Neural cell (in vitro differentiated cells): Measurements from ENCODE around the gene C1orf226. TPM values are rescaled to one million over a fixed set of nuclear protein-coding genes. Genes with fewer than 3 reads are reported as not detected.

ENCODE experiments used
- H2AFZ ChIP-seq: fragments of 200-600, 300-800 bp; sonication (generic), shearing (Covaris generic); 2 replicates; pipeline ENCODE4 v1.6.0; 2014; ENCODE audit warnings: low read depth, mild to moderate bottlenecking, antibody characterized with exemption, low read length, moderate library complexity
- H3F3A ChIP-seq: fragments of 200-600 bp; shearing (Covaris generic); 2 replicates; pipeline ENCODE4 v1.6.1; 2016; ENCODE audit warnings: mild to moderate bottlenecking, moderate library complexity, mixed read lengths, antibody characterized with exemption, low read length; ENCODE audit not compliant: insufficient read depth, poor library complexity, severe bottlenecking
- H3K27ac ChIP-seq: fragments of 200-600, 300-800 bp; sonication (generic), shearing (Covaris generic); 2 replicates; pipeline ENCODE4 v1.5.1; 2014; ENCODE audit warnings: mild to moderate bottlenecking, low read length, moderate library complexity
- H3K27me3 ChIP-seq: fragments of 300-800, 200-600 bp; sonication (generic), shearing (Covaris generic); 2 replicates; pipeline ENCODE4 v1.6.0; 2014; ENCODE audit warnings: mild to moderate bottlenecking, low read depth, low read length, moderate library complexity; ENCODE audit not compliant: insufficient read depth
- H3K36me3 ChIP-seq: fragments of 300-800, 200-600 bp; sonication (generic), shearing (Covaris generic); 2 replicates; pipeline ENCODE4 v1.5.1; 2014; ENCODE audit warnings: mild to moderate bottlenecking, antibody characterized with exemption, low read length, moderate library complexity; ENCODE audit not compliant: insufficient read depth
- H3K4me2 ChIP-seq: fragments of 300-800, 200-600 bp; sonication (generic), shearing (Covaris generic); 2 replicates; pipeline ENCODE4 v1.6.0; 2014; ENCODE audit warnings: mild to moderate bottlenecking, low read length
- H3K4me3 ChIP-seq: fragments of 300-800, 200-600 bp; sonication (generic), shearing (Covaris generic); 2 replicates; pipeline ENCODE4 v1.5.1; 2014; ENCODE audit warnings: mild to moderate bottlenecking, low read length, moderate library complexity
- H3K79me2 ChIP-seq: fragments of 200-600 bp; shearing (Covaris generic); replicated peaks from 2 replicates; pipeline ENCODE4 v1.6.0; 2014; ENCODE audit warnings: mild to moderate bottlenecking, low read length, moderate library complexity; ENCODE audit not compliant: insufficient read depth
- H3K9ac ChIP-seq: fragments of 300-800, 200-600 bp; sonication (generic), shearing (Covaris generic); 2 replicates; pipeline ENCODE4 v1.6.1; 2016; ENCODE audit warnings: mild to moderate bottlenecking, low read length, mixed read lengths
- H3K9me2 ChIP-seq: fragments of 200-600 bp; shearing (Covaris generic); 2 replicates; pipeline ENCODE4 v1.6.1; 2016; ENCODE audit warnings: mild to moderate bottlenecking, low read length, mixed read lengths; ENCODE audit not compliant: insufficient read depth
- H3K9me3 ChIP-seq: fragments of 200-600, 300-800 bp; sonication (generic), shearing (Covaris generic); 2 replicates; pipeline ENCODE4 v1.6.1; 2016; ENCODE audit warnings: mild to moderate bottlenecking, mixed run types, low read length, moderate library complexity, mixed read lengths
- H4K20me1 ChIP-seq: fragments of 200-600 bp; shearing (Covaris generic); 2 replicates; pipeline ENCODE4 v1.6.1; 2016; ENCODE audit warnings: mild to moderate bottlenecking, mixed run types; ENCODE audit not compliant: insufficient read depth
- EP300 ChIP-seq: fragments of 450-650 bp; conservative IDR thresholded peaks from 2 replicates; pipeline ENCODE4 v1.6.1; 2014; ENCODE audit warnings: antibody characterized with exemption, mild to moderate bottlenecking, moderate library complexity; ENCODE audit not compliant: poor library complexity, severe bottlenecking
- EZH2 ChIP-seq: fragments of 200-600, 300-800 bp; shearing (Covaris generic), sonication (generic); IDR thresholded peaks from 2 replicates; pipeline ENCODE4 v1.6.1; 2014; ENCODE audit warnings: antibody characterized with exemption, low read length, borderline replicate concordance, mild to moderate bottlenecking; ENCODE audit not compliant: insufficient read depth, poor library complexity, severe bottlenecking
- MXI1 ChIP-seq: fragments of 450-650 bp; conservative IDR thresholded peaks from 2 replicates; pipeline ENCODE4 v1.6.1; 2014; ENCODE audit warnings: antibody characterized with exemption, mild to moderate bottlenecking; ENCODE audit not compliant: poor library complexity, severe bottlenecking
- POLR2AphosphoS5 ChIP-seq: IDR thresholded peaks from 2 replicates; pipeline ENCODE4 v1.6.1; 2012
- RAD21 ChIP-seq: fragments of 450-650 bp; conservative IDR thresholded peaks from 2 replicates; pipeline ENCODE4 v1.6.1; 2014; ENCODE audit warnings: antibody characterized with exemption, mild to moderate bottlenecking, moderate library complexity
- SMC3 ChIP-seq: fragments of 450-650 bp; conservative IDR thresholded peaks from 2 replicates; pipeline ENCODE4 v1.6.1; 2014; ENCODE audit warnings: antibody characterized with exemption, mild to moderate bottlenecking, moderate library complexity; ENCODE audit not compliant: poor library complexity
- TAF1 ChIP-seq: IDR thresholded peaks from 2 replicates; pipeline ENCODE4 v1.6.1; 2012; ENCODE audit warnings: low read depth
- polyA plus RNA-seq: library from polyadenylated mRNA; depleted of rRNA; stranded (reverse); fragments of >200 nt; gene quantifications from 2 replicates; pipeline ENCODE4 v1.2.3, GENCODE V29; 2014
- TF ChIP-seq, protein P1 (sequence below): IDR thresholded peaks from 2 replicates; pipeline ENCODE4 v1.6.1; 2012; ENCODE audit warnings: borderline replicate concordance
- TF ChIP-seq, protein P2 (sequence below): fragments of 450-650 bp; IDR thresholded peaks from 2 replicates; pipeline ENCODE4 v1.5.1; 2014; ENCODE audit warnings: antibody characterized with exemption, mild to moderate bottlenecking, moderate library complexity; ENCODE audit not compliant: poor library complexity, severe bottlenecking

The C1orf226 gene
- polyA plus RNA-seq, 1 donor from 2014 or later: 6.7 TPM

DNA sequence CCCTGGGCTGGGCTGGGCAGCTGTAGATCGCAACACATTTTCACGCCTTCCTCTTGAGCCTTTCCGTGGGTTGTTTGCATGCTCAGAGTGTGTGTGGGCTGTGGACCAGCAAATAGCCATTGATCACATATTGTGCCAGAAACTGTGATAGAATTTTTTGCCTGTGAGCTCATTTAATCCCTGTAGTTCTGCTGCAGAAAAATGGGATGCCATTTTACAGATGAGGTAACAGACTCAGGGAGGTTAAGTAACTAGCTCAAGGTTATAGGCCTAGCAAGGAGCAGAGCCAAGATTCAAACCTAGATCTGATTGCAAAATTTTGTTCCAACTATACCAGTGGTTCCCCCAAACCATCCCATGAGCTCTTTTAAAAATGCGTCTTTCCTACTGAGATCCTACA lies 15.4 kb upstream of the C1orf226 start:
- H3K79me2 ChIP-seq: no peaks in the 10 kb centered on the region
- H3K4me2 ChIP-seq: no peak overlapping the region
- no peak overlapping the region for H3K27ac ChIP-seq
- H3K9me3 ChIP-seq: no peaks in the 10 kb centered on the region
- no peak overlapping the region for H3K9ac ChIP-seq
- H2AFZ ChIP-seq: no peak overlapping the region
- no peaks in the 10 kb centered on the region for H3K9me2 ChIP-seq
- H3K36me3 ChIP-seq: no peaks in the 10 kb centered on the region
- H3K27me3 ChIP-seq: no peaks in the 10 kb centered on the region
- TF ChIP-seq, protein P1, sequence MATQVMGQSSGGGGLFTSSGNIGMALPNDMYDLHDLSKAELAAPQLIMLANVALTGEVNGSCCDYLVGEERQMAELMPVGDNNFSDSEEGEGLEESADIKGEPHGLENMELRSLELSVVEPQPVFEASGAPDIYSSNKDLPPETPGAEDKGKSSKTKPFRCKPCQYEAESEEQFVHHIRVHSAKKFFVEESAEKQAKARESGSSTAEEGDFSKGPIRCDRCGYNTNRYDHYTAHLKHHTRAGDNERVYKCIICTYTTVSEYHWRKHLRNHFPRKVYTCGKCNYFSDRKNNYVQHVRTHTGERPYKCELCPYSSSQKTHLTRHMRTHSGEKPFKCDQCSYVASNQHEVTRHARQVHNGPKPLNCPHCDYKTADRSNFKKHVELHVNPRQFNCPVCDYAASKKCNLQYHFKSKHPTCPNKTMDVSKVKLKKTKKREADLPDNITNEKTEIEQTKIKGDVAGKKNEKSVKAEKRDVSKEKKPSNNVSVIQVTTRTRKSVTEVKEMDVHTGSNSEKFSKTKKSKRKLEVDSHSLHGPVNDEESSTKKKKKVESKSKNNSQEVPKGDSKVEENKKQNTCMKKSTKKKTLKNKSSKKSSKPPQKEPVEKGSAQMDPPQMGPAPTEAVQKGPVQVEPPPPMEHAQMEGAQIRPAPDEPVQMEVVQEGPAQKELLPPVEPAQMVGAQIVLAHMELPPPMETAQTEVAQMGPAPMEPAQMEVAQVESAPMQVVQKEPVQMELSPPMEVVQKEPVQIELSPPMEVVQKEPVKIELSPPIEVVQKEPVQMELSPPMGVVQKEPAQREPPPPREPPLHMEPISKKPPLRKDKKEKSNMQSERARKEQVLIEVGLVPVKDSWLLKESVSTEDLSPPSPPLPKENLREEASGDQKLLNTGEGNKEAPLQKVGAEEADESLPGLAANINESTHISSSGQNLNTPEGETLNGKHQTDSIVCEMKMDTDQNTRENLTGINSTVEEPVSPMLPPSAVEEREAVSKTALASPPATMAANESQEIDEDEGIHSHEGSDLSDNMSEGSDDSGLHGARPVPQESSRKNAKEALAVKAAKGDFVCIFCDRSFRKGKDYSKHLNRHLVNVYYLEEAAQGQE: no peak
- no peak for TF ChIP-seq SMC3
- no peak for TF ChIP-seq MXI1
- TF ChIP-seq EZH2: no peak
- TF ChIP-seq RAD21: no peak
- TF ChIP-seq, protein P2, sequence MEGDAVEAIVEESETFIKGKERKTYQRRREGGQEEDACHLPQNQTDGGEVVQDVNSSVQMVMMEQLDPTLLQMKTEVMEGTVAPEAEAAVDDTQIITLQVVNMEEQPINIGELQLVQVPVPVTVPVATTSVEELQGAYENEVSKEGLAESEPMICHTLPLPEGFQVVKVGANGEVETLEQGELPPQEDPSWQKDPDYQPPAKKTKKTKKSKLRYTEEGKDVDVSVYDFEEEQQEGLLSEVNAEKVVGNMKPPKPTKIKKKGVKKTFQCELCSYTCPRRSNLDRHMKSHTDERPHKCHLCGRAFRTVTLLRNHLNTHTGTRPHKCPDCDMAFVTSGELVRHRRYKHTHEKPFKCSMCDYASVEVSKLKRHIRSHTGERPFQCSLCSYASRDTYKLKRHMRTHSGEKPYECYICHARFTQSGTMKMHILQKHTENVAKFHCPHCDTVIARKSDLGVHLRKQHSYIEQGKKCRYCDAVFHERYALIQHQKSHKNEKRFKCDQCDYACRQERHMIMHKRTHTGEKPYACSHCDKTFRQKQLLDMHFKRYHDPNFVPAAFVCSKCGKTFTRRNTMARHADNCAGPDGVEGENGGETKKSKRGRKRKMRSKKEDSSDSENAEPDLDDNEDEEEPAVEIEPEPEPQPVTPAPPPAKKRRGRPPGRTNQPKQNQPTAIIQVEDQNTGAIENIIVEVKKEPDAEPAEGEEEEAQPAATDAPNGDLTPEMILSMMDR: no peak
- no peak for TF ChIP-seq POLR2AphosphoS5
- no peak for TF ChIP-seq TAF1
- no peak for TF ChIP-seq EP300
- no peaks in the 10 kb centered on the region for H4K20me1 ChIP-seq
- H3K4me3 ChIP-seq: no peak overlapping the region
- H3F3A ChIP-seq: no peaks in the 10 kb centered on the region

DNA sequence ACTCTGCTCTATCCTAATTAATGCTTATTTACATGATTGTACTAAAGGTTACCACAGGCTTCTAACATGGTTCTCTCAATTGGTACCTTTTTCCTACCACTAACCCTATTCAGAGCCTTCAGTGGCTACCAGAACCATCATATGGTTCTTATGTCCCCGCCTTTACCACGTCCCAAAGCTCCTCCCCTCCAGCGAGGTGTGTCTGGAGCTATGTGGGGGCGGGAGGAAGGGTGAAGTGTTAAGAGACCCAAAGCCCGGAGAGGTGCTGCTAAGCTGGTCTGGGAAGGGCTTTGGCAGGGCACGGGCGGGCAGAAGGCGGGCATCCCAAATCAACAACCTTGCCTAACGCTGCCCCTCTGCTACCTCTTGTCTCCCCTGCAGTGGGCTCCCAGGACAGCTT lies 14.9 kb upstream of the C1orf226 start:
- Histone ChIP-seq H3K9me3 (no peaks in the 10 kb centered on the region), H3K4me2 (no peak overlapping the region), H3K36me3 (no peaks in the 10 kb centered on the region), H3K27me3 (no peaks in the 10 kb centered on the region), H3K79me2 (no peaks in the 10 kb centered on the region), H4K20me1 (no peaks in the 10 kb centered on the region), H3F3A (no peaks in the 10 kb centered on the region), H3K4me3 (no peak overlapping the region), H2AFZ (no peak overlapping the region), H3K9me2 (no peaks in the 10 kb centered on the region), H3K9ac (no peak overlapping the region), H3K27ac (no peak overlapping the region)
- TF ChIP-seq TAF1 (no peak), EZH2 (no peak), RAD21 (no peak), MXI1 (no peak), EP300 (no peak)
- TF ChIP-seq, protein P1: no peak
